DND-41 (cell line): ENCODE measurements around the gene CNTN5.

Experiments
- ATAC-seq: fragments of 200-7000 bp; cut with Tn5 transposase; 3 replicates; pipeline ENCODE4 v1.9.1; 2021; ENCODE audit warnings: low read depth; ENCODE audit not compliant: insufficient read depth
- DNase-seq: peaks from one replicate; pipeline ENCODE4 v3.0.0-alpha.2; 2020
- H2AFZ ChIP-seq: 2 replicates; pipeline ENCODE4 v1.6.0; 2012; ENCODE audit warnings: low read depth, low read length
- H3K27ac ChIP-seq: 2 replicates; pipeline ENCODE4 v1.5.1; 2012; ENCODE audit warnings: low read length, inconsistent platforms
- H3K27me3 ChIP-seq: fragments of 200-600 bp; sonication (generic); 2 replicates; pipeline ENCODE4 v1.6.0; 2012; ENCODE audit warnings: low read length, mild to moderate bottlenecking, inconsistent platforms; ENCODE audit not compliant: insufficient read depth, poor library complexity
- H3K36me3 ChIP-seq: 2 replicates; pipeline ENCODE4 v1.5.1; 2012; ENCODE audit warnings: low read length, inconsistent platforms; ENCODE audit not compliant: insufficient read depth
- H3K4me1 ChIP-seq: 2 replicates; pipeline ENCODE4 v1.5.1; 2012; ENCODE audit warnings: mild to moderate bottlenecking, low read length; ENCODE audit not compliant: insufficient read depth
- H3K4me2 ChIP-seq: 2 replicates; pipeline ENCODE4 v1.6.0; 2012; ENCODE audit warnings: mild to moderate bottlenecking, moderate library complexity, low read length, inconsistent platforms; ENCODE audit not compliant: insufficient read depth
- H3K4me3 ChIP-seq, 2 experiments: fragments of 200-600 bp in 1 of 2; shearing (Covaris generic) in 1 of 2; 2 replicates each; pipeline ENCODE4 v1.5.1; 2012 to 2016; ENCODE audit warnings: inconsistent platforms in 2 of 2, low read length in 2 of 2, mild to moderate bottlenecking in 2 of 2, low read depth in 1 of 2, moderate library complexity in 1 of 2
- H3K79me2 ChIP-seq: 2 replicates; pipeline ENCODE4 v1.6.0; 2012; ENCODE audit warnings: low read length, inconsistent platforms; ENCODE audit not compliant: insufficient read depth
- H3K9ac ChIP-seq: 2 replicates; pipeline ENCODE4 v1.6.0; 2012; ENCODE audit warnings: low read depth, mild to moderate bottlenecking, inconsistent platforms, low read length, moderate library complexity
- H3K9me3 ChIP-seq: 2 replicates; pipeline ENCODE4 v1.5.1; 2012; ENCODE audit warnings: low read length, moderate library complexity, mild to moderate bottlenecking, inconsistent platforms; ENCODE audit not compliant: insufficient read depth, severe bottlenecking
- H4K20me1 ChIP-seq: 2 replicates; pipeline ENCODE4 v1.6.0; 2012; ENCODE audit warnings: low read length; ENCODE audit not compliant: insufficient read depth
- CTCF ChIP-seq: IDR thresholded peaks from 2 replicates; pipeline ENCODE4 v1.5.1; 2012; ENCODE audit warnings: borderline replicate concordance, low read length, moderate library complexity, mild to moderate bottlenecking; ENCODE audit not compliant: poor library complexity, severe bottlenecking; ENCODE audit errors: extremely low read depth
- EZH2 ChIP-seq: IDR thresholded peaks from 3 replicates; pipeline ENCODE4 v1.6.1; 2012; ENCODE audit warnings: borderline replicate concordance, low read depth, mild to moderate bottlenecking, moderate library complexity, low read length, inconsistent platforms; ENCODE audit not compliant: severe bottlenecking

CNTN5 gene

GRCh38 chr11:99020352-99021225, at the start of gene CNTN5:
TSS of gene CNTN5 (plus strand) at chr11:99020949.
- Histone ChIP-seq H2AFZ (no peak within 1 kb of the TSS), H3K4me2 (no peak within 1 kb of the TSS), H3K79me2 (no peaks in the 10 kb centered on the region), H3K9me3 (no peaks in the 10 kb centered on the region), H3K27me3 (no peaks in the 10 kb centered on the region), H3K4me1 (no peaks in the 10 kb centered on the region), H4K20me1 (no peaks in the 10 kb centered on the region), H3K9ac (no peak within 1 kb of the TSS), H3K27ac (no peak within 1 kb of the TSS), H3K36me3 (no peaks in the 10 kb centered on the region), H3K4me3 (no peak within 1 kb of the TSS)
- TF ChIP-seq EZH2: no peak
- no peak for TF ChIP-seq CTCF
- ATAC-seq (no peak), DNase-seq (no peak)

- TF ChIP-seq EZH2 (no peak), CTCF (no peak)
- H4K20me1 ChIP-seq: no peaks in the 10 kb centered on the region
- no peak overlapping the region for H2AFZ ChIP-seq
Observed at GRCh38 chr11:98979205-98979604, 41.5 kb upstream of the CNTN5 start.

GRCh38 chr11:99015634-99016454, 4.9 kb upstream of the CNTN5 start:
- Histone ChIP-seq H3K4me3 (no peak overlapping the region), H3K27me3 (no peaks in the 10 kb centered on the region), H3K79me2 (no peaks in the 10 kb centered on the region), H3K9ac (no peak overlapping the region), H3K4me1 (no peaks in the 10 kb centered on the region), H3K4me2 (no peak overlapping the region), H4K20me1 (no peaks in the 10 kb centered on the region), H3K36me3 (no peaks in the 10 kb centered on the region), H3K27ac (no peak overlapping the region), H3K9me3 (no peaks in the 10 kb centered on the region), H2AFZ (no peak overlapping the region)
- TF ChIP-seq EZH2 (no peak), CTCF (peak; percentile 90)
- ATAC-seq (peak; percentile 45; the same call in 2 of the 3 replicates), DNase-seq (no peak)

More at GRCh38 chr11:98979205-98979604, 41.5 kb upstream of the CNTN5 start:
- H3K4me3 ChIP-seq: no peak overlapping the region
- H3K9ac ChIP-seq: no peak overlapping the region
- DNase-seq: no peak
- no peak overlapping the region for H3K27ac ChIP-seq
- no peaks in the 10 kb centered on the region for H3K36me3 ChIP-seq
- H3K4me1 ChIP-seq: no peaks in the 10 kb centered on the region
- H3K4me2 ChIP-seq: no peak overlapping the region
- H3K9me3 ChIP-seq: no peaks in the 10 kb centered on the region
- H3K27me3 ChIP-seq: no peaks in the 10 kb centered on the region
- H3K79me2 ChIP-seq: no peaks in the 10 kb centered on the region
- no peak for ATAC-seq
